T-cell (primary cell): ENCODE data around the gene DNAJC30. TPM values are rescaled to one million over a fixed set of nuclear protein-coding genes. Genes with fewer than 3 reads are reported as not detected.
A peak's percentile ranks its signal among the peaks of the same experiment; 100 is the strongest.

ENCODE experiments used
- ATAC-seq, 4 experiments: fragments of 200-7000 bp in 3 of 4; fragments of 150-1000 bp in 1 of 4; cut with Tn5 transposase; replicated peaks in 1 of 4; 1 replicate in 3 of 4; 2 replicates in 1 of 4; pipeline ENCODE4 v1.10.0; 2021; ENCODE audit warnings: moderate library complexity in 3 of 4, mild to moderate bottlenecking in 2 of 4, moderate number of reproducible peaks in 1 of 4
- CTCF ChIA-PET, 2 donors: fragments of 300-600 bp; sonication (Branson Sonifier 250); formaldehyde crosslinking; loops; one replicate each; lab custom pipeline; 2022; ENCODE audit warnings: antibody characterized with exemption in 2 of 2; lab: Charles Lee
- POLR2A ChIA-PET, 2 donors: fragments of 300-600 bp; sonication (Branson Sonifier 250); formaldehyde crosslinking; loops; one replicate each; lab custom pipeline; 2022; ENCODE audit warnings: antibody characterized with exemption in 2 of 2; lab: Charles Lee
- DNase-seq, 35 experiments: peaks; one replicate each; pipeline versions ENCODE4 v3.0.0 to v3.0.0-alpha.2; 2013 to 2023
- H3K27ac ChIP-seq: one replicate; pipeline ENCODE4 v1.5.1; 2013; ENCODE audit warnings: low read length
- H3K27me3 ChIP-seq, 2 experiments: replicated peaks in 1 of 2; 1 replicate in 1 of 2; 2 replicates in 1 of 2; pipeline versions ENCODE4 v1.6.1 to v1.7.0; 2013; ENCODE audit warnings: low read length in 1 of 2, mixed read lengths in 1 of 2; ENCODE audit not compliant: control insufficient read depth in 2 of 2, insufficient read depth in 2 of 2; ENCODE audit errors: extremely low read depth in 1 of 2
- H3K36me3 ChIP-seq, 2 donors: 1 replicate in 1 of 2; 2 replicates in 1 of 2; pipeline versions ENCODE4 v1.6.1 to v1.7.0; 2013; ENCODE audit warnings: low read length in 1 of 2; ENCODE audit not compliant: control insufficient read depth in 2 of 2, insufficient read depth in 1 of 2; ENCODE audit errors: extremely low read depth in 1 of 2
- H3K4me1 ChIP-seq, 2 experiments: 1 replicate in 1 of 2; 2 replicates in 1 of 2; pipeline versions ENCODE4 v1.6.1 to v1.7.0; 2013; ENCODE audit warnings: low read length in 2 of 2, mixed read lengths in 1 of 2; ENCODE audit not compliant: insufficient read depth in 2 of 2, control insufficient read depth in 1 of 2; ENCODE audit errors: extremely low read depth in 1 of 2
- H3K4me3 ChIP-seq, 2 donors: 1 replicate in 1 of 2; 2 replicates in 1 of 2; pipeline versions ENCODE4 v1.5.1 to v1.7.0; 2013; ENCODE audit warnings: mild to moderate bottlenecking in 2 of 2, low read length in 1 of 2, moderate library complexity in 1 of 2; ENCODE audit not compliant: control insufficient read depth in 1 of 2; ENCODE audit errors: extremely low read depth in 1 of 2
- H3K9me3 ChIP-seq: 2 replicates; pipeline ENCODE4 v1.7.0; 2013
- H3K27ac Mint-ChIP-seq, 2 donors: one replicate each; pipeline ENCODE4 v1.8.0; 2020 to 2021; ENCODE audit warnings: mild to moderate bottlenecking in 2 of 2, mixed read lengths in 2 of 2
- H3K27me3 Mint-ChIP-seq, 2 donors: one replicate each; pipeline ENCODE4 v1.8.0; 2021 to 2022; ENCODE audit warnings: mixed read lengths in 2 of 2
- H3K36me3 Mint-ChIP-seq: one replicate; pipeline ENCODE4 v1.8.0; 2021; ENCODE audit warnings: mixed read lengths
- H3K4me1 Mint-ChIP-seq, 3 donors: one replicate each; pipeline ENCODE4 v1.8.0; 2020 to 2022; ENCODE audit warnings: mixed read lengths in 3 of 3, mild to moderate bottlenecking in 1 of 3
- H3K4me3 Mint-ChIP-seq, 3 donors: one replicate each; pipeline ENCODE4 v1.8.0; 2020 to 2022; ENCODE audit warnings: mild to moderate bottlenecking in 3 of 3, mixed read lengths in 3 of 3, moderate library complexity in 3 of 3
- H3K9me3 Mint-ChIP-seq, 3 donors: one replicate each; pipeline ENCODE4 v1.8.0; 2020 to 2022; ENCODE audit warnings: mixed read lengths in 3 of 3
- WGBS: methylation state at CpG from one replicate; pipeline ENCODE4 v1.1.5; 2013; ENCODE audit warnings: missing lambda C conversion rate; ENCODE audit not compliant: insufficient coverage; 5-methylcytosine and 5-hydroxymethylcytosine counted together
- total RNA-seq, 35 experiments: library from RNA in 6 of 35; stranded (reverse) in 6 of 35; fragments of 120-200 nt in 1 of 35; gene quantifications; one replicate each; pipeline versions ENCODE4 v1.2.1 to v1.2.4 and lab custom pipeline; 2013 to 2026

The DNAJC30 gene
- total RNA-seq, 5 donors from 2014 or later (not counting 1 experiment from before 2014, with no cell fraction given), result 9.1 to 16.4 (median 14.7) TPM

DNA sequence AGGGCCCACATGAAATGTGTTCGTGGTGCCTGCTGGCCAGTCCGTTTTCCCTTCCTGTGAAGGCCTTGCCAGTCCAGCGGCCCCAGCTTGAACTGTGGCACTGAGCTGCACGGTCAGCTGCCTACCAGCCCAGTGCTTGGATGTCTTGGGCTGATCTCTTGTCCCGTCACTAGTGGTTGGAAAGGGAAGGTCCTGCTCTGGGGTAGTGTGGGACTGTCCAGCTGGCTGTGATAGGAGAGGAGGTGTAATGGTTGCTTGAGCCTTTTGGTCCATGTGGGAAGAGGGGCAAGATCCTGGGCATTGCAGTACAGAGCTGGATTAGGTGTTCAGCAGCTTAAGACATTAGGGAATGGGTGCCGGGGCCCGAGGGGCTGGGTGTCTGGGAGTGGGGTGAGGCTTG is 15.2 kb upstream of the DNAJC30 start:
- no peak overlapping the region for H3K4me3 ChIP-seq
- no peaks in the 10 kb centered on the region for H3K9me3 ChIP-seq
- Mint-ChIP-seq H3K9me3 (no peaks in the 10 kb centered on the region), H3K4me1 (peaks cover 0 to 4% (median under 1%) of the 10 kb centered on the region in 3 donors), H3K4me3 (no peak overlapping the region), H3K27ac (no peak overlapping the region), H3K36me3 (peaks cover 50% of the 10 kb centered on the region), H3K27me3 (no peaks in the 10 kb centered on the region)
- ChIA-PET CTCF (interaction anchor here in 1 of 2 donors (0.6 kb wide), 3 partner anchors 49 to 225 kb away, joined by 3 to 4 read pairs (median 3); no protein-coding TSS in a partner anchor), POLR2A (interaction anchor here (0.5 to 1.2 kb wide), 7 partner anchors 12 to 113 kb away, joined by 3 to 7 read pairs (median 3); partner anchors contain the start of genes ABHD11 (in 1 of the 2) and MLXIPL (in 1 of the 2))
- no peak overlapping the region for H3K27ac ChIP-seq
- 95% methylated on average over 7 of the region's 7 CpGs for WGBS
- H3K4me1 ChIP-seq, result peaks cover 0 to 2% of the 10 kb centered on the region in 2 experiments
- ATAC-seq (no peak), DNase-seq (no peak)
- H3K27me3 ChIP-seq, result no peaks in the 10 kb centered on the region
- peaks cover 20 to 58% of the 10 kb centered on the region in 2 donors for H3K36me3 ChIP-seq

DNA sequence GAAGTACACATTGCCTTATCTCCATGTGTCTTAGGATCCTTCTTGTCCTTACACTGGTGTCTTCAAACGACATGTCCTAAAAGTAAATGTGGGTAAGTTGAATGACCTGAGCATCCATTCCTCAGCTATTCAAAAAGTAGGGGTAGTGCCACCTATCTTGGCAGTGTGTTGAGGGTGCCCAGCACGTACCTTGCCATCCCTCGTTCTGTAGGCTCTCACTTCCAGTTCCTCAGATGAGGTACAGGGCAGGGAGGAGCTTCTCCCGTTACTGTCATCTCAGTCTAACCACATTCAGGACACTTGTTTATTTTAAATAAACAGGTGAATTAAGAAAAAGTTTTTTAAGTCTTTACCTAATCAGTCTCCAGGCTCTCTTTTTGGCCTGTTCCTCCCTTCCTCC is 13.1 kb upstream of the DNAJC30 start:
- Mint-ChIP-seq H3K9me3 (no peaks in the 10 kb centered on the region), H3K27me3 (no peaks in the 10 kb centered on the region), H3K4me3 (no peak overlapping the region), H3K36me3 (peaks cover 53% of the 10 kb centered on the region), H3K27ac (no peak overlapping the region), H3K4me1 (no peaks in the 10 kb centered on the region)
- ChIA-PET POLR2A (interaction anchor here in 1 of 2 donors (0.5 to 0.7 kb wide), 2 partner anchors 9 to 16 kb away, joined by 3 read pairs; no protein-coding TSS in a partner anchor), CTCF (interaction anchor here in 1 of 2 donors (0.6 to 0.7 kb wide), 2 partner anchors 16 to 33 kb away, joined by 4 to 6 read pairs; no protein-coding TSS in a partner anchor)
- WGBS, result no CpG with 5 or more reads among the region's 4 CpGs
- H3K4me1 ChIP-seq, result no peaks in the 10 kb centered on the region
- ATAC-seq (no peak), DNase-seq (no peak)
- H3K4me3 ChIP-seq, result no peak overlapping the region
- H3K27ac ChIP-seq, result no peak overlapping the region
- no peaks in the 10 kb centered on the region for H3K9me3 ChIP-seq
- H3K27me3 ChIP-seq, result no peaks in the 10 kb centered on the region
- peaks cover 28 to 74% of the 10 kb centered on the region in 2 donors for H3K36me3 ChIP-seq

DNA sequence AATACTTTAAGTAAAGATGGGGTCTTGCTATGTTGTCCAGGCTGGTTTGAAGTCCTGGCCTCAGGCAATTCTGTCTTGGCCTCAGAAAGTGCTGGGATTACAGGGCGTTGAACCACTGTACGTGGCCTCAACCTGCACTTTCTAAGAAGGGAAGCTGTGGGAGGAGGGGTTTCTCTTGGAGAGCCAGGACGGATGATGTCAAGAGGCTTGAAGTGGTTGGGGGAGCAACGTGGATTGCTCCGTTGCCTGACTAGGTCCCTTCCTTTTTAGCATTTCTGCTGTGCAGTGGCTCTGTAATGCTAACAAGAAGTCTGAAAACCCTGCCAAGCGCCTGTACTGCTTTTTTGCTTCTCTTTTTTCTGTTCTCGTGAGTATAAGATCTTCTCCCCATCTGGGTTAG is 7.4 kb upstream of the DNAJC30 start:
- Mint-ChIP-seq H3K9me3 (no peaks in the 10 kb centered on the region), H3K4me1 (peaks cover 6 to 17% (median 12%) of the 10 kb centered on the region in 3 donors), H3K36me3 (peaks cover 48% of the 10 kb centered on the region), H3K27me3 (no peaks in the 10 kb centered on the region), H3K4me3 (no peak overlapping the region), H3K27ac (no peak overlapping the region)
- no peak for DNase-seq
- H3K9me3 ChIP-seq, result no peaks in the 10 kb centered on the region
- H3K4me3 ChIP-seq, result no peak overlapping the region
- ChIA-PET CTCF (no interaction called here), POLR2A (interaction anchor here in 1 of 2 donors (0.7 kb wide), 1 partner anchor 15 kb away, joined by 3 read pairs; no protein-coding TSS in a partner anchor)
- 86% methylated on average over 6 of the region's 7 CpGs for WGBS
- H3K27me3 ChIP-seq, result no peaks in the 10 kb centered on the region
- no peak overlapping the region for H3K27ac ChIP-seq
- peaks cover 35 to 80% of the 10 kb centered on the region in 2 donors for H3K36me3 ChIP-seq
- no peaks in the 10 kb centered on the region for H3K4me1 ChIP-seq
- no peak for ATAC-seq

DNA sequence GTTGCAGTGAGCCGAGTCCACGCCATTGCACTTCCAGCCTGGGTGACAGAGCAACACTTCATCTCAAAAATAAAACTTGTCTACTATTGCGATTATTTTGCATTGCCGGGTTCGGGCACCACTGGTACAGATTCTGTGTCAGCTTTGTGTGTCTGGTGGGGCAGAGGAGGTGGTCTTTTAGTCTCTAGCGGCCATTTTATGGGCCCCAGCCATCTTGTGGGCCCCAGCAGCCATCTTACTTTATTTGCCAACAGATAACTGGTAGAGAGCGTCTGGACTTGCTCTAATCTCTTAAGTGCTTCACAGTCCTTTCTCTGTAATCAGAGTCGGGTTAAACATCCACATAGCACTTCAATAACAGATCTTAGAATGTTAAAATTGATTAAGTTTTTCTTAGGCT is 5.0 kb upstream of the DNAJC30 start:
- Mint-ChIP-seq H3K4me1 (peaks cover 14 to 27% (median 25%) of the 10 kb centered on the region in 3 donors), H3K9me3 (no peaks in the 10 kb centered on the region), H3K36me3 (peaks cover 37% of the 10 kb centered on the region), H3K27me3 (no peaks in the 10 kb centered on the region), H3K4me3 (no peak overlapping the region), H3K27ac (no peak overlapping the region)
- WGBS, result 100% methylated on average over 2 of the region's 8 CpGs
- Histone ChIP-seq H3K4me1 (peaks cover 3 to 18% of the 10 kb centered on the region in 2 experiments), H3K36me3 (peaks cover 23 to 59% of the 10 kb centered on the region in 2 donors), H3K27ac (no peak overlapping the region), H3K4me3 (no peak overlapping the region), H3K9me3 (no peaks in the 10 kb centered on the region), H3K27me3 (no peaks in the 10 kb centered on the region)
- POLR2A ChIA-PET, result no interaction called here
- ATAC-seq, result no peak
- no peak for DNase-seq
- CTCF ChIA-PET, result no interaction called here

DNA sequence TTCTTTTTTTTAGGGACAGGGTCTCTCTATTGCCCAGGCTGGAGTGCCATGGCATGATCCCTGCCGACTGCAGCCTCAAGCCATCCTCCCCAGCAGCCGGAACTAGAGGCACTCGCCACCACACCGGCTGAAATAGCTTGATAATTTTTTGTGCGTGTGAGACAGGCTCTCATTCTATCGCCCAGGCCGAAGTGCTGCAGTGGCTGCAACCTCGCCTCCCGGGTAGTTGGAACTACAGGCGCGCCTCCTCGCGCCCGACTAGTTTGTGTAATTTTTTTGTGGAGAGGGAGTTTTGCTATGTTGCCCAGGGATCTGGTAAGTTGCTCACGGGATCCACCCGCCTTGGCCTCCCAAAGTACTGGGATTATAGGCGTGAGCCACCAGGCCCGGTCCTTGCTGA is 2.1 kb upstream of the DNAJC30 start:
- no peak for DNase-seq
- ChIA-PET CTCF (no interaction called here), POLR2A (interaction anchor here (0.6 to 0.7 kb wide), 2 partner anchors 41 to 1034 kb away, joined by 3 read pairs; no protein-coding TSS in a partner anchor)
- H3K4me1 ChIP-seq, result peaks cover 13 to 39% of the 10 kb centered on the region in 2 experiments
- no peak for ATAC-seq
- Mint-ChIP-seq H3K36me3 (peaks cover 28% of the 10 kb centered on the region), H3K4me3 (peak overlapping the region; percentile 68 to 99 (median 94)), H3K9me3 (no peaks in the 10 kb centered on the region), H3K4me1 (peaks cover 34 to 52% (median 45%) of the 10 kb centered on the region in 3 donors), H3K27me3 (no peaks in the 10 kb centered on the region), H3K27ac (no peak overlapping the region)
- WGBS, result 96% methylated on average over 9 of the region's 18 CpGs
- H3K9me3 ChIP-seq, result no peaks in the 10 kb centered on the region
- H3K4me3 ChIP-seq, result no peak overlapping the region
- peaks cover 16 to 43% of the 10 kb centered on the region in 2 donors for H3K36me3 ChIP-seq
- no peaks in the 10 kb centered on the region for H3K27me3 ChIP-seq
- no peak overlapping the region for H3K27ac ChIP-seq

DNA sequence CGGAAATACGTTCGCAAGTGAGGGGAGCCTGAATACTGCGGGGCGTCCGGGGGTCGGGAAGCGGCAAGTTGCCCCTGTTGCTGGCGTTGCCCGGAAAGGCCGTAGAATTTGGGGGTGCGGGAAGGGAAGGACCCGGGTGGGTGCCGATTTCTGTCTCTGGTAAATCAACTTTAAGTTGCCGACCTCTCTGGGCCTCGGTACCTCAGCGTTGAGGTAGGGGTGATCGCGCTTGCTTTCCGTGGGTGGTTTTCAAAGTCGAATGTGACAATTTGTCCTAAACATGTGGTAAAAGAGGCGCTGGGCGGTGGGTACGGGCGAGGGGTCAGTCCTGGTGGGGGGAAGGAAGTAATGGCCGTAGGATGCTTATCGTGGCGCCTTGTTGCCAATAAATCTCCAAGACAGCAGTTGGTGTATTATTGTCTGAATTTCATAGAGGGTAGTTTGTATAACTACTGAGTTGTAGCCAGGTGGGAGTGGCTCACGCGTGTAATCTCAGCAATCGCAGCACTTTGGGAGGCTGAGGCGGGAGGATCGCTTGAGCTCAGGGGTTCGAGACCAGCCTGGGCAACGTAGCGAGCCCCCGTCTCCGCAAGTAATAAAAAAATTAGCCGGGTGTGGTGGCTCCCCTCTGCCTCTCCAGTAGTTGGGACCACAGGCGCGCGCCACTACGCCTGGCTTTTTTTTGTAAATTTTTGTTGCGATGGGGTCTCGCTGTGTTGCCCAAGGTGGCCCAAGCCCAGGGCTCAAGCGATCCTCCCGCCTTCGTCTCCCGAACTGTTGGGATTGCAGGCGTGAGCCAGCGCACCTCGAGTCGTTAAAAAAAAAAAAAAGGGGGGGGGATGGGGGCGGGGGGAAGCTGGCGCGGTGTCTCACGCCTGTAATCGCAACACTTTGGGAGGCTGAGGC is 788 bp upstream of the DNAJC30 start:
- H3K27ac Mint-ChIP-seq, result peak overlapping the region; percentile 90 to 94
- 16% methylated on average over 44 of the region's 58 CpGs for WGBS
- no peaks in the 10 kb centered on the region for H3K27me3 Mint-ChIP-seq
- no peaks in the 10 kb centered on the region for H3K9me3 Mint-ChIP-seq
- peak overlapping the region; percentile 94 to 99 (median 96) for H3K4me3 Mint-ChIP-seq
- CTCF ChIA-PET, result no interaction called here
- peaks cover 22% of the 10 kb centered on the region for H3K36me3 Mint-ChIP-seq
- Histone ChIP-seq H3K4me3 (peak overlapping the region; percentile 68 to 98), H3K36me3 (peaks cover 13 to 42% of the 10 kb centered on the region in 2 donors), H3K4me1 (peaks cover 13 to 45% of the 10 kb centered on the region in 2 experiments), H3K27ac (peak overlapping the region; percentile 52), H3K27me3 (no peaks in the 10 kb centered on the region), H3K9me3 (no peaks in the 10 kb centered on the region)
- H3K4me1 Mint-ChIP-seq, result peaks cover 28 to 50% (median 49%) of the 10 kb centered on the region in 3 donors
- peak; percentile 24 to 37 (median 31) for ATAC-seq
- POLR2A ChIA-PET, result interaction anchor here in 1 of 2 donors (0.5 kb wide), 1 partner anchor 106 kb away, joined by 3 read pairs; the partner anchor contains the start of gene TBL2
- DNase-seq, result peak in 1 of 35 experiments; percentile 16
